K562 (cell line): ENCODE results near the gene LCA5L. TPM values are rescaled to one million over a fixed set of nuclear protein-coding genes. Genes with fewer than 3 reads are reported as not detected.

Experiments used
- BRCA1 ChIP-seq, 2 experiments: fragments of 450-650 bp in 1 of 2; sonication (generic) in 1 of 2; formaldehyde crosslinking in 1 of 2; IDR thresholded peaks; 2 replicates each; pipeline versions ENCODE4 v1.5.0 to v1.6.1; 2017 to 2020; ENCODE audit warnings: mild to moderate bottlenecking in 1 of 2, missing genetic modification reagents in 1 of 2
- DIDO1 ChIP-seq: fragments of 450-650 bp; IDR thresholded peaks from 2 replicates; pipeline ENCODE4 v1.6.1; 2016; ENCODE audit warnings: low read depth, missing biosample characterization, missing genetic modification characterization
- DMBX1 ChIP-seq: fragments of 250-450 bp; sonication (Bioruptor Pico); IDR thresholded peaks from 2 replicates; pipeline ENCODE4 v1.8.0; 2022; ENCODE audit warnings: inconsistent platforms, mild to moderate bottlenecking, moderate library complexity, borderline replicate concordance
- RHOXF2B ChIP-seq: fragments of 250-450 bp; sonication (Bioruptor Pico); conservative IDR thresholded peaks from 2 replicates; pipeline ENCODE4 v1.5.1; 2021
- SREBF2 ChIP-seq: sonication (generic); formaldehyde crosslinking; IDR thresholded peaks from 2 replicates; pipeline ENCODE4 v1.4.0; 2020; ENCODE audit warnings: mild to moderate bottlenecking, missing genetic modification reagents
- ZFP30 ChIP-seq: fragments of 250-450 bp; sonication (Bioruptor Pico); IDR thresholded peaks from 2 replicates; pipeline ENCODE4 v1.8.0; 2022; ENCODE audit warnings: moderate library complexity, mild to moderate bottlenecking, inconsistent platforms, borderline replicate concordance
- polyA plus RNA-seq, 8 experiments: library from polyadenylated mRNA; depleted of rRNA in 4 of 8; stranded (reverse) in 5 of 8; unstranded in 3 of 8; fragments of >200 nt; fragmentation: Nextera tagmentation in 2 of 8; fragmentation: Illumina TruSeq in 1 of 8; extraction: Ambion mirVana in 2 of 8; extraction: Trizol in 1 of 8; gene quantifications; 2 replicates each; pipeline versions ENCODE4 v1.2.1 to v1.2.3, GENCODE V29; 2011 to 2014; ENCODE audit warnings: inconsistent platforms in 1 of 8, missing spikeins in 1 of 8
- total RNA-seq, 7 experiments: library from RNA; depleted of rRNA in 6 of 7; stranded (reverse); fragments of >200 nt in 6 of 7; fragmentation: Illumina TruSeq in 2 of 7; extraction: Trizol in 2 of 7; gene quantifications; 2 replicates each; pipeline versions ENCODE4 v1.2.1 to v1.2.3, GENCODE V29; 2011 to 2021; ENCODE audit warnings: low replicate concordance in 1 of 7
- TF ChIP-seq, protein P1 (sequence below), 2 experiments: fragments of 450-650 bp in 1 of 2; IDR thresholded peaks; 2 replicates each; pipeline ENCODE4 v1.6.1; 2011 to 2017; ENCODE audit warnings: low read depth in 2 of 2, antibody characterized with exemption in 1 of 2, borderline replicate concordance in 1 of 2, low read length in 1 of 2, mild to moderate bottlenecking in 1 of 2, mixed read lengths in 1 of 2; ENCODE audit not compliant: control insufficient read depth in 1 of 2
- TF ChIP-seq, protein P2 (sequence below): sonication (generic); formaldehyde crosslinking; IDR thresholded peaks from 2 replicates; pipeline ENCODE4 v1.8.0; 2023; ENCODE audit warnings: missing genetic modification reagents, mild to moderate bottlenecking, borderline replicate concordance
- TF ChIP-seq, protein P3 (sequence below): fragments of 250-450 bp; sonication (Bioruptor Pico); IDR thresholded peaks from 2 replicates; pipeline ENCODE4 v1.4.0; 2020
- TF ChIP-seq, protein P4 (sequence below): sonication (generic); formaldehyde crosslinking; IDR thresholded peaks from 2 replicates; pipeline ENCODE4 v1.8.0; 2022; ENCODE audit warnings: mild to moderate bottlenecking, missing genetic modification reagents

LCA5L gene
- total and polyA plus RNA-seq, 9 of the 15 experiments (the other 6 are each of a cell fraction or from before 2014, with no cell fraction given), result 1.8 to 4.9 (median 3.8) TPM

DNA sequence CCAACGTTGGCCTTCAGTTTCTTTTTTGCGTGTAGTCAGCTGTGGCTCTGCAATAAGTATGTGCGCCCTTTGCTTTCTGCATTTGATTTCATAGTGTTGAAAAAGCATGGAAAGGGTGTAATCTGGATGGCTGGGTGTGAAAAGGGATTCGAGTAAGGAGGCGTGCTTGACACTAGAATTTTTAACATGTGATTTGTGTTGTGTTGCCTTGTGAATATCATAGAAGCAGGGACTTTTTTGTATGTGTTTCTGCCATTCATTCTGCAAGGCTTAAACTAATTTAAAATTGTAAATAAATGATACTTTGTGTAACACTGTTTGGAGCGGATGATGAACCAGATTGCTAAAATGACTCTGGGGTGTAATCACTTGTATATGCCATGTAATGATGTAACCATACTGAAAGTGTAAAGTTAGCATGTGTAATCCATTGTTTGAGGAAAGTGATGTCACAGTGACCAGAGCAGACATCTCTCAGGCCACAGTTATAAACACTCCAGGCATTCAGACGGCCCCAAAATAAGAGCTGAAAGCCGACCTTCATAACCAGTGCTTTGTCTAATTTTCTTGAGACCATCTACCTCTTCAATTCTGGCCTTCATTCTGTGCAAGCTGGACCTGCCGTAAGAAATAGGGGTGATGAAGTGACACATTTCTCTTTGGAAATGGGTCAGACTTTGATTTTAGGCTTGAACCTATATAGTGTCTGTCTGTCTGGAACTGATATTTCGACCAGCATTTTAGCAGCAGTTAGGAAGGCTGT is 6.8 kb upstream of the LCA5L start (continued):
- TF ChIP-seq, protein P1, sequence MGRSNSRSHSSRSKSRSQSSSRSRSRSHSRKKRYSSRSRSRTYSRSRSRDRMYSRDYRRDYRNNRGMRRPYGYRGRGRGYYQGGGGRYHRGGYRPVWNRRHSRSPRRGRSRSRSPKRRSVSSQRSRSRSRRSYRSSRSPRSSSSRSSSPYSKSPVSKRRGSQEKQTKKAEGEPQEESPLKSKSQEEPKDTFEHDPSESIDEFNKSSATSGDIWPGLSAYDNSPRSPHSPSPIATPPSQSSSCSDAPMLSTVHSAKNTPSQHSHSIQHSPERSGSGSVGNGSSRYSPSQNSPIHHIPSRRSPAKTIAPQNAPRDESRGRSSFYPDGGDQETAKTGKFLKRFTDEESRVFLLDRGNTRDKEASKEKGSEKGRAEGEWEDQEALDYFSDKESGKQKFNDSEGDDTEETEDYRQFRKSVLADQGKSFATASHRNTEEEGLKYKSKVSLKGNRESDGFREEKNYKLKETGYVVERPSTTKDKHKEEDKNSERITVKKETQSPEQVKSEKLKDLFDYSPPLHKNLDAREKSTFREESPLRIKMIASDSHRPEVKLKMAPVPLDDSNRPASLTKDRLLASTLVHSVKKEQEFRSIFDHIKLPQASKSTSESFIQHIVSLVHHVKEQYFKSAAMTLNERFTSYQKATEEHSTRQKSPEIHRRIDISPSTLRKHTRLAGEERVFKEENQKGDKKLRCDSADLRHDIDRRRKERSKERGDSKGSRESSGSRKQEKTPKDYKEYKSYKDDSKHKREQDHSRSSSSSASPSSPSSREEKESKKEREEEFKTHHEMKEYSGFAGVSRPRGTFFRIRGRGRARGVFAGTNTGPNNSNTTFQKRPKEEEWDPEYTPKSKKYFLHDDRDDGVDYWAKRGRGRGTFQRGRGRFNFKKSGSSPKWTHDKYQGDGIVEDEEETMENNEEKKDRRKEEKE (IDR thresholded peaks at IDR 0.05; ENCODE audit: borderline replicate concordance in 1 of 2, control insufficient read depth in 1 of 2, low read depth in 2 of 2, low read length in 1 of 2), result no peak
- no peak for TF ChIP-seq DIDO1 (tag)
- TF ChIP-seq, protein P2, sequence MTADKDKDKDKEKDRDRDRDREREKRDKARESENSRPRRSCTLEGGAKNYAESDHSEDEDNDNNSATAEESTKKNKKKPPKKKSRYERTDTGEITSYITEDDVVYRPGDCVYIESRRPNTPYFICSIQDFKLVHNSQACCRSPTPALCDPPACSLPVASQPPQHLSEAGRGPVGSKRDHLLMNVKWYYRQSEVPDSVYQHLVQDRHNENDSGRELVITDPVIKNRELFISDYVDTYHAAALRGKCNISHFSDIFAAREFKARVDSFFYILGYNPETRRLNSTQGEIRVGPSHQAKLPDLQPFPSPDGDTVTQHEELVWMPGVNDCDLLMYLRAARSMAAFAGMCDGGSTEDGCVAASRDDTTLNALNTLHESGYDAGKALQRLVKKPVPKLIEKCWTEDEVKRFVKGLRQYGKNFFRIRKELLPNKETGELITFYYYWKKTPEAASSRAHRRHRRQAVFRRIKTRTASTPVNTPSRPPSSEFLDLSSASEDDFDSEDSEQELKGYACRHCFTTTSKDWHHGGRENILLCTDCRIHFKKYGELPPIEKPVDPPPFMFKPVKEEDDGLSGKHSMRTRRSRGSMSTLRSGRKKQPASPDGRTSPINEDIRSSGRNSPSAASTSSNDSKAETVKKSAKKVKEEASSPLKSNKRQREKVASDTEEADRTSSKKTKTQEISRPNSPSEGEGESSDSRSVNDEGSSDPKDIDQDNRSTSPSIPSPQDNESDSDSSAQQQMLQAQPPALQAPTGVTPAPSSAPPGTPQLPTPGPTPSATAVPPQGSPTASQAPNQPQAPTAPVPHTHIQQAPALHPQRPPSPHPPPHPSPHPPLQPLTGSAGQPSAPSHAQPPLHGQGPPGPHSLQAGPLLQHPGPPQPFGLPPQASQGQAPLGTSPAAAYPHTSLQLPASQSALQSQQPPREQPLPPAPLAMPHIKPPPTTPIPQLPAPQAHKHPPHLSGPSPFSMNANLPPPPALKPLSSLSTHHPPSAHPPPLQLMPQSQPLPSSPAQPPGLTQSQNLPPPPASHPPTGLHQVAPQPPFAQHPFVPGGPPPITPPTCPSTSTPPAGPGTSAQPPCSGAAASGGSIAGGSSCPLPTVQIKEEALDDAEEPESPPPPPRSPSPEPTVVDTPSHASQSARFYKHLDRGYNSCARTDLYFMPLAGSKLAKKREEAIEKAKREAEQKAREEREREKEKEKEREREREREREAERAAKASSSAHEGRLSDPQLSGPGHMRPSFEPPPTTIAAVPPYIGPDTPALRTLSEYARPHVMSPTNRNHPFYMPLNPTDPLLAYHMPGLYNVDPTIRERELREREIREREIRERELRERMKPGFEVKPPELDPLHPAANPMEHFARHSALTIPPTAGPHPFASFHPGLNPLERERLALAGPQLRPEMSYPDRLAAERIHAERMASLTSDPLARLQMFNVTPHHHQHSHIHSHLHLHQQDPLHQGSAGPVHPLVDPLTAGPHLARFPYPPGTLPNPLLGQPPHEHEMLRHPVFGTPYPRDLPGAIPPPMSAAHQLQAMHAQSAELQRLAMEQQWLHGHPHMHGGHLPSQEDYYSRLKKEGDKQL (CRISPR knock-in tag), result no peak
- peak; percentile 18; the same call in 1 of the 2 replicates for TF ChIP-seq DMBX1 (CRISPR knock-in tag)
- no peak for TF ChIP-seq RHOXF2B (CRISPR knock-in tag)
- TF ChIP-seq, protein P3, sequence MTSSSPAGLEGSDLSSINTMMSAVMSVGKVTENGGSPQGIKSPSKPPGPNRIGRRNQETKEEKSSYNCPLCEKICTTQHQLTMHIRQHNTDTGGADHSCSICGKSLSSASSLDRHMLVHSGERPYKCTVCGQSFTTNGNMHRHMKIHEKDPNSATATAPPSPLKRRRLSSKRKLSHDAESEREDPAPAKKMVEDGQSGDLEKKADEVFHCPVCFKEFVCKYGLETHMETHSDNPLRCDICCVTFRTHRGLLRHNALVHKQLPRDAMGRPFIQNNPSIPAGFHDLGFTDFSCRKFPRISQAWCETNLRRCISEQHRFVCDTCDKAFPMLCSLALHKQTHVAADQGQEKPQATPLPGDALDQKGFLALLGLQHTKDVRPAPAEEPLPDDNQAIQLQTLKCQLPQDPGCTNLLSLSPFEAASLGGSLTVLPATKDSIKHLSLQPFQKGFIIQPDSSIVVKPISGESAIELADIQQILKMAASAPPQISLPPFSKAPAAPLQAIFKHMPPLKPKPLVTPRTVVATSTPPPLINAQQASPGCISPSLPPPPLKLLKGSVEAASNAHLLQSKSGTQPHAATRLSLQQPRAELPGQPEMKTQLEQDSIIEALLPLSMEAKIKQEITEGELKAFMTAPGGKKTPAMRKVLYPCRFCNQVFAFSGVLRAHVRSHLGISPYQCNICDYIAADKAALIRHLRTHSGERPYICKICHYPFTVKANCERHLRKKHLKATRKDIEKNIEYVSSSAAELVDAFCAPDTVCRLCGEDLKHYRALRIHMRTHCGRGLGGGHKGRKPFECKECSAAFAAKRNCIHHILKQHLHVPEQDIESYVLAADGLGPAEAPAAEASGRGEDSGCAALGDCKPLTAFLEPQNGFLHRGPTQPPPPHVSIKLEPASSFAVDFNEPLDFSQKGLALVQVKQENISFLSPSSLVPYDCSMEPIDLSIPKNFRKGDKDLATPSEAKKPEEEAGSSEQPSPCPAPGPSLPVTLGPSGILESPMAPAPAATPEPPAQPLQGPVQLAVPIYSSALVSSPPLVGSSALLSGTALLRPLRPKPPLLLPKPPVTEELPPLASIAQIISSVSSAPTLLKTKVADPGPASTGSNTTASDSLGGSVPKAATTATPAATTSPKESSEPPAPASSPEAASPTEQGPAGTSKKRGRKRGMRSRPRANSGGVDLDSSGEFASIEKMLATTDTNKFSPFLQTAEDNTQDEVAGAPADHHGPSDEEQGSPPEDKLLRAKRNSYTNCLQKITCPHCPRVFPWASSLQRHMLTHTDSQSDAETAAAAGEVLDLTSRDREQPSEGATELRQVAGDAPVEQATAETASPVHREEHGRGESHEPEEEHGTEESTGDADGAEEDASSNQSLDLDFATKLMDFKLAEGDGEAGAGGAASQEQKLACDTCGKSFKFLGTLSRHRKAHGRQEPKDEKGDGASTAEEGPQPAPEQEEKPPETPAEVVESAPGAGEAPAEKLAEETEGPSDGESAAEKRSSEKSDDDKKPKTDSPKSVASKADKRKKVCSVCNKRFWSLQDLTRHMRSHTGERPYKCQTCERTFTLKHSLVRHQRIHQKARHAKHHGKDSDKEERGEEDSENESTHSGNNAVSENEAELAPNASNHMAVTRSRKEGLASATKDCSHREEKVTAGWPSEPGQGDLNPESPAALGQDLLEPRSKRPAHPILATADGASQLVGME, result no peak
- TF ChIP-seq SREBF2 (CRISPR knock-in tag), result no peak
- no peak for TF ChIP-seq ZFP30
- TF ChIP-seq, protein P4, sequence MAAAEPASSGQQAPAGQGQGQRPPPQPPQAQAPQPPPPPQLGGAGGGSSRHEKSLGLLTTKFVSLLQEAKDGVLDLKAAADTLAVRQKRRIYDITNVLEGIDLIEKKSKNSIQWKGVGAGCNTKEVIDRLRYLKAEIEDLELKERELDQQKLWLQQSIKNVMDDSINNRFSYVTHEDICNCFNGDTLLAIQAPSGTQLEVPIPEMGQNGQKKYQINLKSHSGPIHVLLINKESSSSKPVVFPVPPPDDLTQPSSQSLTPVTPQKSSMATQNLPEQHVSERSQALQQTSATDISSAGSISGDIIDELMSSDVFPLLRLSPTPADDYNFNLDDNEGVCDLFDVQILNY (CRISPR knock-in tag), result no peak
- TF ChIP-seq BRCA1 (IDR thresholded peaks at IDR 0.05), result no peak
- TF ChIP-seq BRCA1 (CRISPR knock-in tag; IDR thresholded peaks at IDR 0.05), result no peak
